ENCODE data around the gene TBX19. TPM values are rescaled to one million over a fixed set of nuclear protein-coding genes. Genes with fewer than 3 reads are reported as not detected.

TBX19 gene
- total RNA-seq (2022) (2.8 and 3.3 TPM in 2 replicates), Bru-seq, nascent RNA (percentile 50 among the genes with signal in this experiment), BruChase-seq, experiment 1, labeled RNA remaining after a 2-hour chase (percentile 68 among the genes with signal in this experiment), BruChase-seq, experiment 2, labeled RNA remaining after a 6-hour chase (percentile 58 among the genes with signal in this experiment)
- long read RNA-seq, partial matches to known transcripts, result 2 of 4 reads
- long read RNA-seq, other reads (novel, unspliced or antisense), result 2 of 4 reads

- ChIA-PET CTCF (no interaction called here), POLR2A (no interaction called here)
- Histone ChIP-seq H3K4me3 (ENCODE audit: low read depth, low read length) (no peak within 1 kb of the TSS), H3K9me3 (peaks cover 14% of the 10 kb centered on the region; the same call in 1 of the 2 replicates), H3K27me3 (replicated peaks; ENCODE audit: control insufficient read depth, insufficient read depth, low read length) (no peaks in the 10 kb centered on the region), H3K36me3 (ENCODE audit: control insufficient read depth, insufficient read depth, low read length) (no peaks in the 10 kb centered on the region), H3K4me1 (no peaks in the 10 kb centered on the region)
- no peak within 1 kb of the TSS for H3K4me3 Mint-ChIP-seq (ENCODE audit: unreplicated experiment)
- no peaks in the 10 kb centered on the region for H3K27me3 Mint-ChIP-seq (ENCODE audit: insufficient read depth, unreplicated experiment)
- no peaks in the 10 kb centered on the region for H3K9me3 Mint-ChIP-seq (ENCODE audit: unreplicated experiment)
- DNase-seq, result no peak
- no peaks in the 10 kb centered on the region for H3K4me1 Mint-ChIP-seq (ENCODE audit: low read depth, unreplicated experiment)
- TF ChIP-seq CTCF (IDR thresholded peaks at IDR 0.05; ENCODE audit: insufficient read depth in 1 of 2, low read depth in 1 of 2, low read length in 1 of 2, severe bottlenecking in 1 of 2, unreplicated experiment in 1 of 2), result no peak
- intact Hi-C loops (cut with micrococcal nuclease; ENCODE audit: unreplicated experiment), result no loop called here
- no TSS peak for BruUV-seq (replicated peaks)
- no peaks in the 10 kb centered on the region for H3K36me3 Mint-ChIP-seq (ENCODE audit: insufficient read depth, unreplicated experiment)
- H3K27ac Mint-ChIP-seq (ENCODE audit: unreplicated experiment), result no peak within 1 kb of the TSS
Observed at GRCh38 chr1:168280296-168280927, at the start of gene TBX19. Gene TBX19 (plus strand): TSS chr1:168280877. CDS start chr1:168281091, 214 bp downstream.

- CTCF ChIA-PET, result interaction anchor here (0.6 to 2.7 kb wide), 14 partner anchors 9 to 368 kb away, joined by 3 to 48 read pairs (median 4); partner anchors contain the start of gene SFT2D2
- no peaks in the 10 kb centered on the region for H3K27me3 ChIP-seq (replicated peaks; ENCODE audit: control insufficient read depth, insufficient read depth, low read length)
- H3K4me1 Mint-ChIP-seq (ENCODE audit: low read depth, unreplicated experiment), result peaks cover 38% of the 10 kb centered on the region
- H3K4me1 ChIP-seq, result peaks cover 36% of the 10 kb centered on the region
- peaks cover 3% of the 10 kb centered on the region; the same call in 1 of the 2 replicates for H3K36me3 ChIP-seq (ENCODE audit: control insufficient read depth, insufficient read depth, low read length)
- BruUV-seq (replicated peaks), result no TSS peak
- peak; percentile 59 to 67 for DNase-seq
- POLR2A ChIA-PET, result interaction anchor here (1.6 to 1.8 kb wide), 2 partner anchors 9 to 87 kb away, joined by 5 to 7 read pairs; partner anchors contain the start of gene SFT2D2
- no peaks in the 10 kb centered on the region for H3K9me3 Mint-ChIP-seq (ENCODE audit: unreplicated experiment)
- H3K36me3 Mint-ChIP-seq (ENCODE audit: insufficient read depth, unreplicated experiment), result peaks cover 58% of the 10 kb centered on the region
- intact Hi-C loops (cut with micrococcal nuclease; ENCODE audit: unreplicated experiment), result loop anchor here (1.0 to 2.0 kb wide), 4 partner anchors 20 to 87 kb away; partner anchors contain the start of gene TIPRL
- no peak overlapping the region for H3K4me3 ChIP-seq (ENCODE audit: low read depth, low read length)
- H3K27me3 Mint-ChIP-seq (ENCODE audit: insufficient read depth, unreplicated experiment), result no peaks in the 10 kb centered on the region
- H3K4me3 Mint-ChIP-seq (ENCODE audit: unreplicated experiment), result no peak overlapping the region
- H3K9me3 ChIP-seq, result no peaks in the 10 kb centered on the region
- H3K27ac Mint-ChIP-seq (ENCODE audit: unreplicated experiment), result peak overlapping the region; percentile 44
- TF ChIP-seq CTCF (IDR thresholded peaks at IDR 0.05; ENCODE audit: insufficient read depth in 1 of 2, low read depth in 1 of 2, low read length in 1 of 2, severe bottlenecking in 1 of 2, unreplicated experiment in 1 of 2), result peak; percentile 58 to 65
Observed at GRCh38 chr1:168234846-168235547, 45.7 kb upstream of the TBX19 start.

- peak overlapping the region; percentile 44 for H3K27ac Mint-ChIP-seq (ENCODE audit: unreplicated experiment)
- peaks cover 63% of the 10 kb centered on the region for H3K36me3 Mint-ChIP-seq (ENCODE audit: insufficient read depth, unreplicated experiment)
Observed at GRCh38 chr1:168235548-168235885, 45.2 kb upstream of the TBX19 start.

More at GRCh38 chr1:168235548-168235885, 45.2 kb upstream of the TBX19 start:
- H3K27me3 ChIP-seq (replicated peaks; ENCODE audit: control insufficient read depth, insufficient read depth, low read length), result no peaks in the 10 kb centered on the region
- no peak for TF ChIP-seq CTCF (IDR thresholded peaks at IDR 0.05; ENCODE audit: insufficient read depth in 1 of 2, low read depth in 1 of 2, low read length in 1 of 2, severe bottlenecking in 1 of 2, unreplicated experiment in 1 of 2)
- CTCF ChIA-PET, result interaction anchor here (0.6 to 2.7 kb wide), 14 partner anchors 9 to 368 kb away, joined by 3 to 48 read pairs (median 4); partner anchors contain the start of gene SFT2D2
- no TSS peak for BruUV-seq (replicated peaks)
- POLR2A ChIA-PET, result interaction anchor here (1.6 to 1.8 kb wide), 2 partner anchors 10 to 86 kb away, joined by 5 to 7 read pairs; partner anchors contain the start of gene SFT2D2
- intact Hi-C loops (cut with micrococcal nuclease; ENCODE audit: unreplicated experiment), result loop anchor here (1.0 to 2.0 kb wide), 4 partner anchors 19 to 87 kb away; partner anchors contain the start of gene TIPRL
- H3K4me3 ChIP-seq (ENCODE audit: low read depth, low read length), result no peak overlapping the region
- Mint-ChIP-seq H3K4me1 (ENCODE audit: low read depth, unreplicated experiment) (peaks cover 38% of the 10 kb centered on the region), H3K9me3 (ENCODE audit: unreplicated experiment) (no peaks in the 10 kb centered on the region), H3K27me3 (ENCODE audit: insufficient read depth, unreplicated experiment) (no peaks in the 10 kb centered on the region), H3K4me3 (ENCODE audit: unreplicated experiment) (no peak overlapping the region)
- H3K9me3 ChIP-seq, result no peaks in the 10 kb centered on the region
- DNase-seq, result no peak
- peaks cover 31% of the 10 kb centered on the region for H3K4me1 ChIP-seq
- peaks cover 3% of the 10 kb centered on the region; the same call in 1 of the 2 replicates for H3K36me3 ChIP-seq (ENCODE audit: control insufficient read depth, insufficient read depth, low read length)
